ENCODE results near the gene CARMIL1. TPM values are rescaled to one million over a fixed set of nuclear protein-coding genes. Genes with fewer than 3 reads are reported as not detected.

The CARMIL1 gene
- total RNA-seq, 1 donor from 2014 or later = 15.7 TPM

GRCh38 chr6:25612666-25613065, 333.5 kb downstream of the CARMIL1 start:
- no peak for DNase-seq (ENCODE audit: low spot score in 2 of 2, unreplicated experiment in 2 of 2)
- Mint-ChIP-seq H3K4me3 (no peak overlapping the region), H3K4me1 (peaks cover 4% of the 10 kb centered on the region), H3K27ac (no peak overlapping the region), H3K27me3 (ENCODE audit: low read depth) (no peaks in the 10 kb centered on the region), H3K36me3 (peaks cover 4% of the 10 kb centered on the region), H3K9me3 (no peaks in the 10 kb centered on the region)
- TF ChIP-seq CTCF (IDR thresholded peaks at IDR 0.05; ENCODE audit: unreplicated experiment) = no peak

- Mint-ChIP-seq H3K4me3 (no peak overlapping the region), H3K36me3 (peaks cover 3% of the 10 kb centered on the region), H3K27ac (no peak overlapping the region), H3K4me1 (peaks cover 4% of the 10 kb centered on the region), H3K9me3 (no peaks in the 10 kb centered on the region), H3K27me3 (ENCODE audit: low read depth) (no peaks in the 10 kb centered on the region)
- DNase-seq (ENCODE audit: low spot score in 2 of 2, unreplicated experiment in 2 of 2) = no peak
- TF ChIP-seq CTCF (IDR thresholded peaks at IDR 0.05; ENCODE audit: unreplicated experiment) = no peak
Measured at GRCh38 chr6:25613415-25613814, 334.2 kb downstream of the CARMIL1 start.

GRCh38 chr6:25614052-25614451, 334.9 kb downstream of the CARMIL1 start:
- DNase-seq (ENCODE audit: low spot score in 2 of 2, unreplicated experiment in 2 of 2) = no peak
- no peak for TF ChIP-seq CTCF (IDR thresholded peaks at IDR 0.05; ENCODE audit: unreplicated experiment)
- no peak overlapping the region for H3K27ac Mint-ChIP-seq
- H3K4me1 Mint-ChIP-seq = peaks cover 4% of the 10 kb centered on the region
- no peak overlapping the region for H3K4me3 Mint-ChIP-seq
- no peaks in the 10 kb centered on the region for H3K27me3 Mint-ChIP-seq (ENCODE audit: low read depth)
- peaks cover 3% of the 10 kb centered on the region for H3K36me3 Mint-ChIP-seq
- H3K9me3 Mint-ChIP-seq = no peaks in the 10 kb centered on the region

- H3K27ac Mint-ChIP-seq = no peak overlapping the region
- no peak overlapping the region for H3K4me3 Mint-ChIP-seq
- H3K27me3 Mint-ChIP-seq (ENCODE audit: low read depth) = no peaks in the 10 kb centered on the region
- TF ChIP-seq CTCF (IDR thresholded peaks at IDR 0.05; ENCODE audit: unreplicated experiment) = no peak
- no peaks in the 10 kb centered on the region for H3K9me3 Mint-ChIP-seq
- DNase-seq (ENCODE audit: low spot score in 2 of 2, unreplicated experiment in 2 of 2) = no peak
- H3K4me1 Mint-ChIP-seq = peaks cover 4% of the 10 kb centered on the region
- no peaks in the 10 kb centered on the region for H3K36me3 Mint-ChIP-seq
Measured at GRCh38 chr6:25615471-25615870, 336.3 kb downstream of the CARMIL1 start.

- no peak for TF ChIP-seq CTCF (IDR thresholded peaks at IDR 0.05; ENCODE audit: unreplicated experiment)
- Mint-ChIP-seq H3K27ac (no peak overlapping the region), H3K4me3 (no peak overlapping the region)
Measured at GRCh38 chr6:25617997-25618396, 338.8 kb downstream of the CARMIL1 start.

GRCh38 chr6:25619217-25619616, 340.0 kb downstream of the CARMIL1 start:
- H3K4me3 Mint-ChIP-seq = no peak overlapping the region
- no peak for DNase-seq (ENCODE audit: low spot score in 2 of 2, unreplicated experiment in 2 of 2)
- no peaks in the 10 kb centered on the region for H3K9me3 Mint-ChIP-seq
- H3K27ac Mint-ChIP-seq = no peak overlapping the region
- no peaks in the 10 kb centered on the region for H3K36me3 Mint-ChIP-seq
- H3K27me3 Mint-ChIP-seq (ENCODE audit: low read depth) = no peaks in the 10 kb centered on the region
- H3K4me1 Mint-ChIP-seq = peaks cover 3% of the 10 kb centered on the region
- TF ChIP-seq CTCF (IDR thresholded peaks at IDR 0.05; ENCODE audit: unreplicated experiment) = no peak

More at GRCh38 chr6:25617997-25618396, 338.8 kb downstream of the CARMIL1 start:
- Mint-ChIP-seq H3K27me3 (ENCODE audit: low read depth) (no peaks in the 10 kb centered on the region), H3K4me1 (no peaks in the 10 kb centered on the region), H3K36me3 (no peaks in the 10 kb centered on the region), H3K9me3 (no peaks in the 10 kb centered on the region)
- no peak for DNase-seq (ENCODE audit: low spot score in 2 of 2, unreplicated experiment in 2 of 2)

Measured in mesothelial cell of epicardium (in vitro differentiated cells).